Nucleus accumbens (tissue), 56 donors: Measurements from ENCODE around the gene C22orf39.

Experiments
- DNase-seq, 56 donors: peaks; one replicate each; lab custom pipeline; 2025; lab: John Stamatoyannopoulos, UW

Gene C22orf39

DNA sequence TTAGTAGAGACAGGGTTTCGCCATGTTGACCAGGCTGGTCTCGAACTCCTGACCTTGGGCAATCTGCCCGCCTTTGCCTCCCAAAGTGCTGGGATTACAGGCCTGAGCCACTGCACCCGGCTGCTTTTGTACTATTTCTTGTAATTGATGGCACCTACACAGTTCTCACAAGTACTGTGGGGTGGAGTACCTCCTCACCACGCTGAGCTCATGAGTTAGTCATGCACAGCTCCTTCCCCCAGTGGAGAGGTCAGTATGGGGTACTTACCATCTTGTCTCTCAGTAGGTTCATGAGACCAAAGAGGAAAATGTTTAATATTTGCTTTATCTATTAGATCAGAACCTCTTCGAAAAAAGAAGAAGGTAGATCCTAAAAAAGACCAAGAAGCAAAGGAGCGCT, 13.1 kb downstream of the C22orf39 start:
- DNase-seq: no peak

DNA sequence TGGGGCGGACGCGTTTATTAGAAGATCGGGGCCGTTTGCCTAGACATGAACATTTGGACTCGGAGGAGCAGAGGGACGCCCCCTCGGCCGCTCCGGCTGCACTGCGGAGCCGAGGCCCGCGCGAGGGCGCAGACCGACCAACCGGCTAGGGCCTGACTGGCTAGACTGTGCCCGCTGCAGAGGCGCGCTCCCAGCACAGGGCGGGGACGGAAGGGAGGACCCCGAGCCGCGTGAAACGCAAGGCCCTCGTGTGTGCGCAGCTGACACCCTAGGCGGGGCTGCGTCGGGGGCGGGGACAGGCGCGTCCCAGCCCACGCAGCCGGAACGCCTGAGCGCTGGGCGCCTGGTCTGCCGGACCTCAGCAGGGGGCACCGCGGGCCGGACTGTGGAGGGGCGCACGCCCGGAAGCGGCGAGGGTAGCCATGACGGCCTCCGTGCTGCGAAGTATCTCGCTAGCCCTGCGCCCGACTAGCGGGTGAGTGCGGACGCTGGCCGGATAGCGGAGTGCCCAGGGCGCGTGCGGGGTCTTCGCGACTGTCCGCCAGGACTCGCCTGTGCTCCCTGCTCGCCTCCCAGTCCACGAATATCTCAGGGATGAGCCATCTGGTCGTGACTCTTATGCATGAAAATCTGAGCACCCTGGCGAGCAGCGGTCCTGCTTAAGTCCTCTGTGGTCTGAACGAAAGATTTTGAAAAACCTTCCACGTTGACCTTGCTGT, 15.2 kb downstream of the C22orf39 start, which contains the start of gene MRPL40:
Gene MRPL40, plus strand, starts transcription at position 413 of the 719 bp plus-strand sequence. Its CDS starts 10 bp downstream, at position 423.
- DNase-seq: peak; percentile 75 to 97 (median 91)

DNA sequence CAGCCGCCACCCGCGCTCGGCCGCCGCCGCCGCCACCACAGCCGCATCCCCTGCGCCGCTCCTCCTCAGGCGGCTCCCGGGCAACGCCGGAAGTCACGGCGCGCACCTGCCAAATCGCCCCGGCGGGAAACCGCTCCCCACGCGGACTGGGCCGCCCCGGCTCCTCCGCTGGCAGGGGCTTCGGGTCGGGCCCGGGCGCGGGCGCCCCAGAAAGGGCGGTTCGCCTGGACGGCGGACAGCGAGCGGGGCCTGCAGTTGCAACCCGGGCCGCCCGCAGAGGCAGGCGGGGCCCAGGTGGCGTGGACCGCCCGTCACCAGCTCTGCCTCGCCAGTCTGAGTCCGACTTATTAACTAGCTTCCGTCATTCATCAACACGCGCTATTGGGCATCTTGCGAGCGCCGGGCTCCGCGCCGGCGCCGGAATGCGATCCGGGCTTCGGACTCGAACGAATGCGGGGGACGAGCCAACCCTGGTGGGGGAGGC, 15.8 kb downstream of the C22orf39 start, which contains the start of gene HIRA:
Gene HIRA, minus strand, starts transcription at position 85 of the 484 bp plus-strand sequence. CDS start 257 bp downstream, outside the sequence.
- DNase-seq: peak in 53 of 56 donors; percentile 19 to 94 (median 79)

DNA sequence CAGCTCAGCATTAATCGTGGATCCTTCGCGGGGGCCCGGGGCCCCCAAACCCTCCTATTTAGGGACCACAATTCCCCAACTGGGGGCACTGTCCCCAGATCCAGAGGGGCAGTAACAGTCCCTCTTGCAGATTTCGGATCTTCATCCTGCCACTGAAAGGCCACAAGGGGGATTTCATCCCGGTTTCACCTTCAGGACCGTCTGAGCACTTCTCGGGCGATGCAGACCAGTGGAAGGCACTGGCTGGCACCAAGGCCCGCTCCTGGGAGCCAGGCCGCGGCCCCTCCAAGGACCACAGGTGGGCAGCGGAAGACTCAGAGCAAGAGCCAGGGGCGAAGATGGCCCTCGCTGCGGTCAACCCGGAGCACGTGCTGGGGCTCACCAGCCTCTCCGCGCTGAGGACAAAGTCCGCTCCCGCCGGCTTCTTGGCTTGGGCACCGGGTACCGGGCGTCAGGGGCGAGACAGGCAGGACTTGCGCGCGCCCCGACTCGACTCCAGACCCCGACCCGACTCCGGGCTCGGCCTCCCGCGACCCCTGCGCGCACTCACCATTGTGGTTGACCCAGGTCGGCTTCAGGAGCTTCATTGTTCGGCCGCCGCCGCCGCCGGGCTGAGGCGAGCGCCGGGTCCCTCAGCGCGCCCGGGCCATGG, 16.5 kb downstream of the C22orf39 start:
- peak in 6 of 56 donors; percentile 14 to 46 (median 28) for DNase-seq

DNA sequence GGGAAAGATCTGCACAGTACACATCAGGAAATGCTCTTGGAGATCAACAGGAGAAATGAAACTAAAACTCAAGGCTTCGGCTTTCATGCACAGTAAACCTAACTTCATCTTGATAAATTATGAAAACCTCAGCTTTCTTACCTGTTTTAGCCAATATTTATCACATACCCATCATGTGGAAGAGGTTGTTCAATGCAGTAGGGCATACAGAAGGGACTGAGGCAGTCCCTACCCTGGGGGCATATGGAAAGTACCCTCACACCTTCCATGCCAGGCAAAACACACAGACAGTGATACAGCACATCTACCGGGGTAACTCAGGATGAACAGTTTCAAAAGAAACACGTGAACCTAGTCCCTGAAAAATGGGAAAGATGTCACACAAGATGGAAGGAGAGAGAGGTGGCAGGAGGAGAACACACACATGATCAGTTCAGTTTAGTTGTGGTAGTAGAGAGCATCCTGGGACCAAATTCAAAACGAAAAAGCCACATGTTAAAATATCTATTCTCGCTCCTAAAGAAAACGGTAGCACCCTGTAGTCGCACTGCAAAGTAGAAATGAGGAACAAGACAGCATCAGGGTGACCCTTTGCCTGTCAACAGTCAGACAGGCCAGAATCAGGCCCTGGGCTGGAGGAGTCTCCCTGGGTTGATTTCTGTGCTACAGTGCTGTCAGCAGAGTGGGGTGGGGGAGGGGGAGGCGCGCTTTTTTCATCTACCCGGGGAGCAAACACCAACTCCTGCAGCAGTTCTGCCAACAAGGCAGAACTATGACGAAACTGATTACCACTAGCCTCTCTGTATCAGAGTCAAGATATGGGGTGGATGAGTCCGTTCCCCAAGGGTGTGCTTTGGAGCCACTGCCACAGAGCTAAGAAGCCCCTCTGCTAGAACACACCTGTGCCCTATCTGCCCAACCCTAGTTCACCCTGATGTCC, 17.3 kb downstream of the C22orf39 start:
- DNase-seq: peak in 6 of 56 donors; percentile 7 to 42 (median 16)

DNA sequence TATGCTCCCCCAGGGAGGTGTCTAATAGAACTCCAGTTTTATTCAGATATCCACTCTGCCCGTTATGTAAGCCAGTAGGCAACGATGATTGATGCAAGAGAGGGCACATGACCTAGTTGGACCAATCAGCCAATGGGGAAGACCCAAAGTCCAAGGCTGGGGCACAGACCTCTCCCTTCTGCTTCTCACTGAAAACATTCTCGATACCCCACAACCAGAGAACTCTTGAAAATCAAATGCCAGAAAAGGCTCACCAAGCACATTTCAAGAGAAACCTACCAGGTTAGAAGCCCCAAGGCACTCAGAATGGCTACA, 23.4 kb downstream of the C22orf39 start:
- no peak for DNase-seq

DNA sequence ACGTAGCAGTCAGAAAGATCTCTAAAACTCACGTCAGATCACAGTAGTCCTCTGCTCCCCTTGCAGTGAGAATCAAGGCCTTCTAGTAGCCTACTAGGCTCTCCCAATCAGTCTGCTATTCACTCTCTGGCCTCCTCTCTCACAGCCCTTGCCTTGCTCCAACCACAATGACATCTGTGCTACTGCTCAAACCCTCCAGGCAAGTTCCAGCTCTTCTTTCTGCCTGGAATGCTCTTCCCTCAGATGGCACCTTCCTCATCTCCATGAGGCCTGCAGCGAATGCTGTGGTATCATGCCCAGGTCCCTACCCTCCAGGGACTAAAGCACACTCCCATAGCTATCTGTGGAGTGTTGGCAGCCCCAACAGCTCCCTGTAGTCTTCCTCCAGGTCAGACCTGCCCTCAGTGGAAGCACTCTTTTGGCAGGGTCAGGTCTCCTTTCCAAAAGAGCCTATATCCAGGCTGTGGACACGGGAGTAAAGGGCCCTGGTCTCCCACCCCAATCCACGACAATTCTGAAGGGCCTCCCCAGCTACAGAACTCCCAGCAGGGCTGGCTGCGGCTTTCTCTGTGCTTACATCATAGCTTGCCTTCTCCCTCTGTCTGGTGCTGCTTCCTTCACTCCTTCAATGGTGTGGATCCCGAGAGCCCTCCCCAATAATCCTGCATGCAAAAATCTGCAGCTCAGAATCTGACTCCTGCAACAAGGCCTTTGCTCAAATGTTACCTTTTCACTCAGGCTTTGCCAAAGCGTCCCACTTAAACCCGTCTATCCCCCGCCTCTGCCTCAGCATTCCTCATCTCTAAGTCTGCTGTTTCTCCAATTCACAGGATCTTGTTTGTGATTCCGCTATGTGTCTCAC, 24.8 kb downstream of the C22orf39 start:
- peak in 10 of 56 donors; percentile 2 to 42 (median 28) for DNase-seq

DNA sequence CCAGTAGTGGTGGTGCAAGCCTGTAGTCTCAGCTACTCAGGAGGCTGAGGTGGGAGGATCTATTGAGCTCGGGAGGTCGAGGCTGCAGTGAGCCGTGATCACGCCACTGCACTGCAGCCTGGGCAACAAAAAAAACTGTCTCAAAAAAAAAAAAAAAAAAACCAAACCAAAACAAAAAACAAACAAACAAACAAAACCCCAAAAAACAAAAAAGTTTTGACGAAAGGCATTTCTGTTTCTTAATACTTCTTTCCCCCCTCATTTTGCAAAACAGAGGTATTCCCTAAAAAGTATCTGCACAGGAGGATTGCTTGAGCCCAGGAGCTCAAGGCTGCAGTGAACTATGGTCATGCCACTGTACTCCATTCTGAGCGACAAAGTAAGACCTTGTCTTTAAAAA, 27.2 kb downstream of the C22orf39 start:
- no peak for DNase-seq

DNA sequence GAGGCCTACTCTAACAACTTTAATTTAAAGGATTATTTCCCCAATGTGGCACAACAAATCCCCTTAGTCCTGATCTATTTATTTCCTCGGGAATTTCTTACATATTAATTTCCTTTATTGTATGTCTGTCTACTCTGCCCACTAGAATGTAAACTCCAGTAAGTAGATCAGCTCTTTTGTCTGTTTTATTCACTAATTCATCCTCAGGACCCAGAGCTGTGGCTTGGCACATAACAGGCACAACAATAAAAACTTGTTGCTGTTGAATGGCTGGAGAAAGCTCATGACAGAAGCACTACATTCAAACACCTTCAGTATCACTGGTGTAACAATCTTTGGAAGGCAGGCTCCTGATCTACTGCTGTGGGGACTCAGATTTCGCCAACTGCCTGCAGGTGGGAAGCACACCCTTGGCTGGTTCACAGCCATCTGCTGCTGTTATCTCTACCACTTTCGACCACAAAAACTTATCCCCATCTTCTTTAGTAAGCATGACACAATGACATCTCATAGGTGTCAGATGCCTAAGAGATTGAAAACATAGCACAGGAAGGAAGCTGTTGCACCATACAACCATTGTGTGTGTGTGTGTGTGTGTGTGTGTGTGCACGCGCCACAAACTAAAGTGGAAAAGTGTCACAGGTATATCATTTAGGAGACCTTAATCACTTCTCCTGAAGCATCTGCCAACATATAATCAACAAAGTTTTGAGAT, 27.9 kb downstream of the C22orf39 start:
- no peak for DNase-seq

DNA sequence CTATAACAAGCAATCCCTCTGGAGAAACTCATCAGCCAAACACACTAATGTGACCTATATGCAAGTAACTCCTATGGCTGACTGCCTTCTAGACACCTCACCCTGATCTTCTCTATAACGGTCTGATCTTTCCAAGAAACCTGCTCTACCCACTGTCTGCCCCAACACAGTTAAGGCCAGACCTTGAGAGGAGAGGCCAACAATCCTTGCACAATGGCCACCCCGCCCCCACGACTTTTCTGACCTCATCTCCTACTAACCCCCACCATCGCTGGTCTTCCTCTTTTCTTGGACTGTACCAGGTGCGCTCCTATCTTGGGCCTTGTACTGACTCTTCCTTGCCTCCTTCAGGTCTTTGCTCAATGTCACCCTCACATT, 28.4 kb downstream of the C22orf39 start:
- no peak for DNase-seq

DNA sequence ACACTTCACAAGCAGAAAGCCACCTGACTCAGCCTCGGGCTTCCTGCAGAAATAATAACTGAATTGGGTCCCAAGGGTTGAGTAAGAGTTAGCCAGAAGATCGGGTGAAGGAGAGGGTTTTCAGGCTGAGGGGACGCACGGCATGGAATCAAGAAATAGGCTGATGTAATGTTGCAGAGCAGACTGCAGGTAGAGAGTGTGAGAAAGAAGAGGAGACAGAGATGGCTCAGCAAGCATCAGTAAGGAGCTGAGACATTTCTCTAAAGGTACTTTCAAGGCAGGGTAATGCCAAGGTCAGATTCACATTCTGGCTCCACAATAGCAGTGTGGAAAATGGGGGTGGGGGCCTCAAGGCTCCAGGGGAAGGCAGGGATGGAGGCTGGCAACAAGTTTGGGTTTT, 34.6 kb downstream of the C22orf39 start:
- no peak for DNase-seq

DNA sequence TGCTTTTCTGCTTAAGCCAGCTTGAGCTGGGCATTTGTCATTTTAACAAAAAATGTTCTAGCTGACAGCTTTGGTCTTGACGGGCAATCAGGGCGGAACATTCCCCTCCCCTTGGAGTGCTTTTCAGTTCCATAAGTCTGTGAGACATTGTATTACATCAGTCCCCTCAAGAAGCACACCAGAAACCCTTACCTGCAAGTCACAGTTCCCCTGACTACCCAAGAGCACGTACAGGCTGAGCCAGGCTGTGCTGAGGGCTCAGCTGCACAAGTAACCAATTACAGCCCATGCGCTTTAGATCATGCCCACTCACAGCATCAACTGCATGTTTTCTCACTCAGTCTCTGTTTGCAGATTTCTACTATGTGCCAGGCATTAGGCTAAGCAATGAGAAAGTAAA, 35.0 kb downstream of the C22orf39 start:
- DNase-seq: peak in 1 of 56 donors; percentile 12

DNA sequence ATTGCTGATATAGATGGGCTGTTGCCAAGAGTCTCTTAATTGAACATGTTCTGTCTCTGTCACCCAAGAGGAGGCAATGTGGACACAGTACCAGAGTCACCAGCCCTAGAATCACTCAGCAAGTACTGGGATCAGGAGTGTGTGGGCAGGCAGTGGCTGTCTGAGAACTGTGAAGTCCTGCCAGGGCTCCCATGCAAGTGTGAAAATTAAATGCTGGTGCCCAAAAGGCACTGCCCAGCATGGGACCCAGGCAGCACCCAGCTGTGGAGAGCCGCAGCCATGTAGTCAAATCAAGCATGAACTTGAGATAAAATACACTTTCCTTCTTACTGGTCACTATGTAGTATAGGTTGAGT, 35.8 kb downstream of the C22orf39 start:
- DNase-seq: no peak

DNA sequence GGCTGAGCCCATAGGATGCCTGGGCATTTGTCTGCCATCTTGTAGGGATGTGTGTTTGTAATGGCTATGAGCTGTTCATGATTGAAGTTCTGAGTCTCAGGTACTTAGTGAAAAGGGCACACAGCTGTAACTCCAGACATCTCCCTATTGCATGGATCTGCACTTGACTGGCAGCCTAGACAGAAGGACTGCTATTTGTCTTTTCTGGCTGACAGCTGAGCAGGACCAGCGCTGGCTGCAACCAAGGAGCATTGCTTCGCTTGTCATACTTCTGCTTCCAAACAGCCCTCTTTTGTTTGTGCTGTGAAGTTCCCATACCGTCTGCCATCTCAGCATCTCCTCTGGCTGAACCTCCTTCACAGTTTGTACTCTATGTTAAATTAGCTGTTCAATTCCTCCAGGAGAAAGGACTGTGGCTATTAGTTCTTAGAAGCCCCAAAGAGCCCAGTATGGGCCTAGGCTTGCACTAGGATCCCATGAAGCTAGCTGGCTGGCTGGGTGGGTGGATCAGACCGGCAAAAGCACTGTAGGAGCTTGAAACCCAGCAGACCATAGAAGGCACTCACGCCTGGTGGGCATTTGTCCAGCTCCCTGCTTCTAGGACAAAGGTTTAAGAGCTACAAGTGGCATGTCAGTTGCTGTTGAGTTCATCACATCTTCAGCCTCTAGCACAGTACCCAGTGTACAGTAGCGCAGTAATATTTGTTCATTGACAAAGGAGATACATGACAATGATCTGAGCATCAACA, 36.4 kb downstream of the C22orf39 start:
- no peak for DNase-seq

DNA sequence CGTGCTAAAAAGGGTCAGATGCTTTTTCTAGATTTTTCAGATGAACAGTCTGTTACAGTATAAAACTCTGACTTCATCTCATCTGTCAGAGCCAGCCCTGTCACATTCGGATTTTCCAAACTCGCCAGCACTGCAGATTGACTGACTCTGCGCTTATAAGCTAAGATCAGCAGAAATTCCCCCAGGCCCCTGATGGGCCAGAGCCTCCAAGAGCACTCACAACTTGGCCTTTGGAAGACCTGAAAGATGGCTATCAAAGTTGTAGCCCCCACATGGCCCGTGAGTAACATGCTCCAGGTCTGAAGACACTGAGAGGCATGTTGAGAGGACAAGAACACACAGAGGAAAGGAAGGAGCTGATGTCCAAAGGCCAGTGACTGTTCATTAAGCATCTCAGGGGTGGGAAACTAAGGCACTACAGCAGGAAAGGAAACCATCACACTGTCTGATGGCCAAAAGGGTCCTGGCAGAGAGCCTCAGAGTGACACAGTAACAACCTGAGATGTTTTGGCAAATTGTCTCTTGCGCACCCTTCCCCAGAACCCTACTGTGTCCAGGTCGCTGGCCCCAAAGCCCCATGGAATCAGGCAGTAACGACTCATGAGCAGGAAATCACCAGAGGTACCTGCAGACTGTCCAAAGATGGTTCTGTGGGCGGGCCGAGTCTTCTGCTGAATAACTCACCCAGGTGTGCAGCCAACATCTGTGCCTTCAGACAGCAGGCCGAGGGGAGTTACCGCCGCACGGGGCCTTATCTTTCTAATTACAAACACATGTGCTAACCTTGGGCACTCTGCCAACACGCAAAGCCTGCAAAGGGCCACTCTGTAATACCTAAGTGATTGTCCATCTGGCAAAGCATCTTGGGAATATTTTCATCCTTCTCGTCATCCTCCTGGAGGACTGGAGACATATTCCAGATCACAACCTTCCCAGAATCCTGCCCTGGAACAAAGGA, 39.6 kb downstream of the C22orf39 start:
- no peak for DNase-seq

DNA sequence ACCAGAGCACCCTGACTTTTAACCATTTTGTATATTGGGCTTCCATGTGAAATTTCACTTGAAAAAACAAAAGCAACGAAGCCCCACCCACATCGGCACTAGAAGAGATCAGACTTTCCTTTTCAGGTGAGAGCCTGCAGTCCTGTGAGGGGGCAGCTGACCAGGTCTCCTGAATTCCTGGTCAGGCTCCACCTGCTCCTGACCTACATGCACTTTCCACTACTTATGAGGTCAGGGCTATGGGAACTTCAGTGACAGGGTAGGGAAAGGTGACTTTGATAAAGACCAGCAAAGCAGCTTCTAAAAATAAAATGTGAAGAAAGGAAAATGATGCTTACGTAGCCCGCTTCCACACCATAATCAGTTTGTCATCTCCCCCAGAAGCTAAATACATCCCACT, 40.7 kb downstream of the C22orf39 start:
- no peak for DNase-seq

DNA sequence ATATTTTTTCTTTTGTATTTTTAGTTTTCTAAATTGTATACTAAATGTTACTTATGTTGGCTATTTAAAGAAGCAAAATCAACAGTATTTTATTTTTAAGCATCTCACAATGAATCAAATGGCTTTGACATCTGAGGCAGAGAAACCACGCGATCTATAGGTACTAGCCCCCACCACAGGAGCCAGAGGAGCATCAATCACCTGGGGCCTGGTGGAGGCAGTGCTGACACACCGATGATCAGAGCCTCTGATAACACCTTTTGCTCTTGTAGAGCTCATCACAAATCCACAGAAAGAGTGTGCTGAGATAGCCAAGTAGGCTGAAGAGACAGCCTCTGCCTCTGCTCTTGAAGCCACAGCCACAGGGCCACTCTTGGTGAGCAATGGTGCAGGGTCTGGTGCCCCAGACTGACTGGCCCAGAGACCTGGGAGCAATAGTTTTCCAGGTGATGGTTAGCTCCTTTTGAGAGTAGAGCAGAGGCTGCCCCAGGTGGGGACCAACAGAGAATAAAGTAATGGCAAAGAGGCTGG, 41.2 kb downstream of the C22orf39 start:
- DNase-seq: no peak
